ENCODE results near the gene GRIK3.
"Not testable (repeated sequence)": the region's sequence is repeated elsewhere in the genome, so short reads cannot be mapped to it uniquely, and the experiment has no call there.

The GRIK3 gene

DNA sequence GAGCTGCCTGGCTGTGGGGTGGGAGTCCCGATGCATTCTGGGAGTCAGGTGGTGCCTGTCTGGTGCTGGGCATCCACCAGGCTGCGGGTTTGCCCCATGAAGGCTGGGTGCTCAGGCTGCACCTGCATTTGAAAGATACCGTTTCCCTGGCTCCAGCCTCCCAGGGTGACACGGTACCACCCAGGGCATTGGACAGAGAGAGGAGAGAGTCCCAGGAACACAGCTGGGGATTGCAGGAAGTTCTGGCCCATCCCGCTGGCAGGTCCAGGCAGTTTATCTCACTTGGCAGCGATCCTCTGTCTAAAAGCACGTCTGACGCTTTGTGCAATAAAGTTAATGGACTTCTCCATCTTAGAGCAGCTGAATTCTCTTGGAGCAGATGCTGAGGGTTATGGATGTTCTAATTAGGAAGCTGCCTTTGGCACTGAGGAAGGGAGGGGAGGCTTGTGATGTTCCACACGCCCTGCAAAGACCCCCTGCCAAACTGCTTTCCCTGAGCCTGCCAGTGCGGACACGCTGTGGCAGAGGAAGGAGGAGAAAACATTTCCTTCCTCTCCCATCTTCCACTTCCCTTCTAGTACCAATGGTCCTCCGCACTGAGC is 246.9 kb downstream of the GRIK3 start:
- no peak for DNase-seq (ENCODE audit: low read depth in 2 of 2)

DNA sequence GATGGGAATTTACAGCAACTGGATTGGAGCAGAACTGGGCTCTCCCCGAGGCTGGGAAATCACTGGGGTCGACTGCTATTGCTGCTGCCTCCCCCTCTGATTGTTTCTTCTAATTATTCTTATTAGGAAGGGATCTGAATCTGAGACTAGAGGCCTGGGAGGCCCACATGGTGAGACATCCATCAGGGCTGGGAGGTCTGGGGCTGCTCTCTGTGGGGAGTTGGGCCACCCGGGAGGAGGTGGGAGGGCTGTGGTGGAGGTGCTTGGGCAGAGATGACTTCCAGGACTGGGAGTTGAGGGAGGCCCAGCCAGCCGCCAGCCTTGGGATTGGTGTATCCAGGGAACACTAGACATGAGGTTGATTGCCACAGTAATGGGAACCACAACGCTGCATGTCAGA is 247.9 kb downstream of the GRIK3 start:
- no peak for DNase-seq (ENCODE audit: low read depth in 2 of 2)

DNA sequence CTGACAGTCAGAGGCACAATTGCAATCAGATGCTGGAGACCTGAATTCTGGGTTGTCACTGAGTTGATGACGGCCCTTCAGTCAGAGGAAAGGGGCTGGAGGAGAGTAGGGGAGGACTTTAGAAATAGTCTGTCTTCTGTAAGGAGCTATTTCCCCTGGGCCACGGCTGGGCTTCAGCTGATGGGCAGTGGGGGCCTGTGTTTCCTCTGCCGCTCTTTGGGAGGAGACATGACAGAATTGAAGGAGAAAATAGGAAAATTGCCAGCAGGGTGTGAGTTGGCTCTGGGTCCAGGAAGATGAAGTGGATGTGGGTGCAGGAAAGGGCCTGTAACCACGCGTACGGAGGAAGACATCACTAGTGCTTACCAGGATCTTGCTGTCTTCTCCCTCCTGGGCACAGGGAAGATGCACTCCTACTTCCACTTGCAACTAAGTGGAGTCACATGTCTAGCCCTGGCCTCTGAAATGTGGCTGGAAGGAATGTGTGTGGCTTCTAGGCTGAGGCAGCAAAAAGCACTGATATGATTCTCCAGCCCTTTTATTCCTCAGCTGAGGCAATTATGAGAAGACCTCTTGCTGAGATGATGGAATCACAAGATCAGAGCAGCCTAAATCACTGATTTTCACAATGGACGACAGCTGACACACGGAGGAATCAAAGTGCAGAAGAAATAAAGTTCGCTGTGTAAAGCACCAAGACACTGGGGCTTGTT is 250.0 kb downstream of the GRIK3 start:
- no peak for DNase-seq (ENCODE audit: low read depth in 2 of 2)

DNA sequence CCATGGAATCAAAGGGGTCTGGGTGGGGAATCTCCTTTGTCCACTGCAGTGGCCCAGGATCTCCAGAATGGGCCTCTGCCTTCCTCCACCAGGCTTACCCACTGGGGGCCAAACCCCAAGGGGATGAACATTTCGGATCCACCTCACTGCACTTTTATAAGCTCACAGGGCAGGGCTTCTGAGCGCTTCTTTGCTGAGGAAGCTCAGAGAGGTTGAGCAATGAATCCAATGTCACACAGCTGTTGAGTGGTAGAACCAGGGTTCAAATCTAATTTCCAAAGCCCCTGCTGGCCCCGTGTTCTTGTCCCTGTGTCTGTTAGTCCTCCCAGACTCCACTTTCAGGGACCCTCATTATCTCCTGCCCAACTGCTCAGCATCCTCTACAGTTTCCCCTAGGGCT is 250.8 kb downstream of the GRIK3 start:
- no peak for DNase-seq (ENCODE audit: low read depth in 2 of 2)

DNA sequence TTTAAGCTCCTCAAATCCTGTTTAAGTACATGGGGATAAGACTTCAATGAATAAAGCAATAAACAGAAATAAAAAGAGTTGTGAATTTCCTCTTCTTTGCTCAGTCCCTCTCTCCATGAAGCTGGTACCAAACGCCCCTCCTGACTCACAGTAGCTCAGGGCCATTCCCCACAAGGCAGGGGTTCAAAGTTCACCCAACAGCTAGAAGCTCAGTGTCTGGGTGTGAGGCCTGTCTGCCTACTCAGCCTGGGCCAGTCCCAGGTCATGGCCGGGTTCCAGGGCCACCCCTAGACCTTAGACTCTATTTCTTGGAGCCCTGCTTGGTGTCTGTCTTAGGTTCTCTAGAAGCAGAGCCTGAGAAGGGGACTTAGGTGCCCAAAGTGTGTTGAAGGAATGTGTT is 251.5 kb downstream of the GRIK3 start:
- DNase-seq (ENCODE audit: low read depth in 2 of 2) = no peak

DNA sequence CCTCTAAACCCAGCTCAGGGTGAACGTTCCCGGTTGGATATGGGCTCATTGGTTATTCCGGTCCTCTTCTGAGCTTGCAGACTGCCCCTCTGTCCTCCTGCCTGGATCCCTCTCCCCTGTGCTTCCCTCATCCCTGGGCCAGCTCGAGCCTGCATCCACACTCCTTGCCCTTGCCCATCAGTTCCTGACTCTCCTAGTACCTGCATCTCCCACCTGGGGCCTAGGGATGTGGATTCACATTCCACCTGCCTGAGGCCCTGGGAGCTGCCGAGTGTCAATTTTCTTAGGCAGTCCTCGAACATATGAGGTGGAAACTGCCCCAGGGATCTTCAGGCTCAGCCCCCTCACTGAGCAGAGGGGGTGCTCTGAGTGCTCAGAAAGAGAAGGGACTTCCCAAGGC is 252.2 kb downstream of the GRIK3 start:
- no peak for DNase-seq (ENCODE audit: low read depth in 2 of 2)

DNA sequence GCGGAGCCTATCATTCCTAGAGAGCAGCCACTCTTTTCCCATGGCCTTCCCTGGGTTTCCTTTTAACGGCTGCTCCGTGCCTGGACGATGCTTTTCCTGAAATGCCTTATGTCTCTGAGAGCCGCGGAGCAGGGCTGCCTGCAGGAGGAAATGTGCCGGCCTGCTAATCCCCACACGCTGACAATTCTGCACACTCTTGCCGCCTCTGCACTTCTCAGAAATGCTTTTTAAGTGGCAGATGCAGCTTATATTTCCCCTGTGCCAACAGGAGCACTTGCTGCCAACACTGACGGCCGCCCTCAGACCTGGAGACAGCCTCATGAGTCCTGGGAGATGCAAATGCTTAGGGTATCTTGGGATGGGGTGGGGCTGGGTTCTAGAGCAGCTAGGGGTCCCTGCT is 253.2 kb downstream of the GRIK3 start:
- DNase-seq (ENCODE audit: low read depth in 2 of 2) = no peak

DNA sequence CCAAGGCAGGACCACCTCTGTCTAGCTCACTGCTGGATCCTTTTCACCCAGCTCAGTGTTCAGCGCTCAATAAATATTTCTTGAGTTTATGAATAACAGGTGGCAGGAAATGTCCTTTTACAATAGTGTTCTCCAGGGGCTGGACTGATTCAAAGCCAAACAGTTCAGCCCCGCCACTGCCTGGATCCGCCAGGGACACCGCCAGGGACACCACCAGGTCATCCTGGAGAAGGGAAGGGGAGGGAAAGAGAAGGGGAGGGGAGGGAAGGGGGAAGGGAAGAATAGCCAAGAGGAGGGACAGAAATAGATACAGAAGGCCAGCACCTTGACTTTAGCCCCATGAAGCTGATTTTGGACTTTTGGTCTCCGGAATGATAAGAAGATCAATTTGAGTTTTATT is 255.6 kb downstream of the GRIK3 start:
- no peak for DNase-seq (ENCODE audit: low read depth in 2 of 2)

DNA sequence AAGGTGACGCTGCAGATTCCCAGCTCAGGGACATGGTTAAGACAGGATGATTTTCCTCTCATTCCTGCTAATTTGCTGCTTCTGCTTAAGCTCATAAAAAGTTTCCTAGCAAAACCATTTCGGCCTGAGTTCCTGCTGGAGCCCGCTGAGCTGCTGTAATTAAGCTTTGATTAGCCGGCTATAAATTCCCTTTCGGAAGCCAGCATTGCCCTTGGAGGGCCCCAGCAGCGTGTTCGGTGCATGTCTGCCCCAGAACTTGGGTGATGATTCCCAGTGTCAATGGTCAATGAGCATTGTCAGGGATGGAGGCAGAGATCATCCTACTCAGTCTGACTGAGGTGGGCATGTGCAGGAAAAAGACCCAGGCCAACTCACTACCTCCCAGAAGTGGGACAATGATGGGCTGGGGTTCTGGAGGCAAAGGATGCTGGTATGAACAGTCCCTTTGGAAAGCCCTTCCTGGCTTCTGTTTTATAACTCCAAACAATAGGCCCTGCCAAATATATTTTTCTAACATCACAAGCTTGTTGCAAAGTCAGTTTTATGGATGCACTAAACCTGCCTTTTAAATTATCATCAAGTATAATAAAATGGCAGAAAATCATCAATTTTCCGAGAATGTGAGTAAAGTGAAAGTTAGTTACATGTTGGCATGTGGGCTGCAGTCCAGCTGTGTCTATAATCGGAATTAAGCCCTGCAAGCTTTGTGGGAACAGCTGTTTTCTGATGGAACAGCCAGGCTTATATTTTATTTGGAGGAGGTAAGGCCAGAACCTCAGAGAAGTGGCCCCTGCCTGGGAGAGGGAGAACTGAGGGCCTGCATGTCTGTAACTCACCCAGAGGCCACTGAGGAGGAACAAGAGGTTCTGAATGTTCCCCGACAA is 257.1 kb downstream of the GRIK3 start:
- DNase-seq (ENCODE audit: low read depth in 2 of 2) = no peak

DNA sequence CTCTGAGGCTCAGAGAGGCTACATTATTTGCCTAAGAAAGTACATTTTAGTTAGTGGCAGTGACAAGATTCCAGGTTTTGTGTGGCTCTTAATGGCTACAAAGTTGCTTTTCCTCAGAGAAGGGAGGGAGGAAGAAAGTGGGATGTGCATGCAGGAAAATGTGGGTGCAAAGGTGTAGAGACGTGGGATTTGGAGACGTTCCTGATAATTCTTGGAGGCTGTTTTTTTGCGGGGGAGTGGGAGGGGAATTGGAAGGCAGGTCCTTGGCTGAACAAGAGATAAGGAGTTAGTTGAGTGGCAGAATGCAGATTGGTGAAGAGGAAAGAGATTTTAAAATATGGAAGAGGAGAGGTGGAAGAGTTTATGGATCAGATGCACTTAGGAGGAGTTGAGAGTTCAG is 258.1 kb downstream of the GRIK3 start:
- no peak for DNase-seq (ENCODE audit: low read depth in 2 of 2)

DNA sequence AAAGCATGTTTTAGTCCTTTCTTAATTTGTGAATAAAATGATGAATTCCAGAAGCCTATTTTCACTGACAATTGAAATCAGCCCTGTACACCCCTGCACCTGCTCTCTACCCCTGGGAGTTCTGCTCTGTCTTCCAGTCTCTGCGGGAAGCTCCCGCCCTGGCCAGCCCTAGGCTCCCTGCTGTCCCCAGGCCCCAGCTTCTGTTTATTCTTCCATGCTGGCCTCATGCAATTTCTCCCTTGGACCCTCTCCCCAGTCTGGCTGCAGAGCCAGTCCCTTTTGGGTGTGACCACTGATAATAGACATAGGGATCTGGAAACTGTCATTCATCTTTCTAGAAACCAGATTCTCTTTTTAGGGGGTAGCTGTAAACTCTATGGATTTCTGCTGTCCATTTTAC is 258.6 kb downstream of the GRIK3 start:
- no peak for DNase-seq (ENCODE audit: low read depth in 2 of 2)

DNA sequence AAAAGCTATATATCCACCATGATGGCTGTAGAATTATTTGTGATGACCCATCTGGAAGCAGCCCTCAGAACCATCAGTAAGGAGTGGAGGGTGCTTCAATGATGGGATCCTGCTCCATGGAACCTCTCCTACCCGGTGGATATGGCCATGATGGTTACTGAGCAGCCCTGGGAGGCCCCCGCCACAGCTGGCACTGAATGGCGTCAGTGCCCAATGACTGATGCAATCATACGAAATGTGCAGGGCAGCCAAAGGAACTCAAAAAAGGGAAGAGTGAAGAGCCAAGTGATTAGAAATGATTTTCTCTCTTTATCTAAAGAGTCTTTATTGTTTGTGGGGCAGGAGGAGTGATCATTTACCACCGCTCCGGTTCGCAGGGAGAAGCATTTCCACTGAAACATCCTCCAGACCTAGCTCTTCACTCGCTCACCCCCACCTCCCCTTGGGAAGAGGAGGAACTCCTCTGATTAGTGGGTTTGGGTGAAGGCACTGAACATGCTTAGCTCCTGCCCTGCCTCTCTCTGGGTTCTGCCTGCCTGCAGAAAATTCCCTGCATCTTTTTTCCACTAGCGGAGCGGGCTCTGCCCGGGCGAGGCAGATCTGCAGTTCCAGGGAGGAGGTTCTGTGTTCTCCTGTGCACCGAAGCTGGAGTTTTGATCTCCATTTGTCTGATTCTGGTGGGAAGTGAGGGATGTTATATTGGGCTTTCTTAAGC is 260.3 kb downstream of the GRIK3 start:
- no peak for DNase-seq (ENCODE audit: low read depth in 2 of 2)

DNA sequence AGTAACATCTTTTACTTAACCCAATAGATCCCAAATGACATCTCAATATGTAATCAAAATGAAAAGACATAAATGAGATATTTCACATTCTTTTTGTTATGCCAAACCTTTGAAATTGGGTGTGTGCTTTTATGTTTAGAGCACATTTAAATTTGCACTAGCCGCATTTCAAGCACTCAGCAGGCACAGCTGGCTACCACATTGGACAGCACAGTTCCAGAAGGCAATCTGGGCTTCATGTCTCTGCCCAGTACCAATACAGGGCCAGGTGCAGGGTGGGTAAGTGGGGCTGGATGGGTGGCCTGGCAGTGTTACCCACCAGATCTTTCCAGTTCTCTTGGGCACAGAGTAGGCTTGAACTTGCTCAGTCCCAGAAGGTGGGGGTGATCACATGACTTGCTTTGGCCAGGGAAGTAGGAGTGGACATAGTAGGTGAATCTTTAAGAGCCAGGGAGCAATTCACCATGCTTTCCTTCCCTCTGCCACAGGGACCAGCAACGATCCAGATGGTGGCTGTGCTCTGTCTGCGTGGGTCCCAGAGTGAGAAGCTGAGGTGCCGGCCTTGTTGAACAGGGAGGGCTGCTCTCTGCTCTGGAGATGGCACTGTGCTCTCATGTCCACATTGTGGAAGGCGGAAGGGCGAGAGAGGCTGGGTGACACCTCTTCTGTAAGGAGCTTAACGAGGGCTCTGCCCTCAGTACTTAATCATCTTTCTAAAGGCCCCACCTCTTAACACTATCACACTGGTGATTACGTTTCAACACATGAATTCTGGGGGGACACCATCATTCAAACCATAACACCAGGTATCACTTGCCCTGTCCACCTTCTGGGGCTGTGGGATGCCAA is 261.4 kb downstream of the GRIK3 start:
- no peak for DNase-seq (ENCODE audit: low read depth in 2 of 2)

DNA sequence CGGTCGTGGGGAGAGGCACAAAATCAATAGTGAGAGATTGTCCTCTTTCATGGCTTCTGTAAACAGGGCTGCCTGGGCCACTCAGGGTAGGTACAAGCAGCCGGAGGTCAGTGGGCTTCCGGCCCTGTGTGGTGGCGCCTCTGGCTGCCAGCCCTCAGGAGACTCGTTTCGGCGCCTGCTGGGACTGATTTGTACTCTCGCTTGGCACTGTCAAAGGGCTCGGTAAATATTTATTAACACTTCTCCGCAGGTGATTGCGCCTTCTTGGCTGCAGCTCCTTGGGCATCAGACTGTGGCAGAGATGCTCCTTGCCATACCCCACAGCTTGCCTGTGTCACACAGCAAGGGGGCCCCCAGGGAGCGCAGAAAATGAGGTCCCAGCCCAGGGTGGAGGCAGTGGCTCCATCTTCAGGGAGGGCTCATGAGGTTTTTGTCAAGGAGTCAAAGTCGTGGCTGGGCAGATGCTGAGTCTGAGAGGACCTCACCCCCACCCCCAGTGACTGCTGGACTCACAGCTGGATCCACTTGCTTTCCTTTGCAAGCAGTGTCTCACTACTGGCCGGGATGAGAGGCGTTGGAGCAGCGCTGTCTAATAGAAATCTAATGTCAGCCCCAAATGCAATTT is 262.5 kb downstream of the GRIK3 start:
- no peak for DNase-seq (ENCODE audit: low read depth in 2 of 2)

DNA sequence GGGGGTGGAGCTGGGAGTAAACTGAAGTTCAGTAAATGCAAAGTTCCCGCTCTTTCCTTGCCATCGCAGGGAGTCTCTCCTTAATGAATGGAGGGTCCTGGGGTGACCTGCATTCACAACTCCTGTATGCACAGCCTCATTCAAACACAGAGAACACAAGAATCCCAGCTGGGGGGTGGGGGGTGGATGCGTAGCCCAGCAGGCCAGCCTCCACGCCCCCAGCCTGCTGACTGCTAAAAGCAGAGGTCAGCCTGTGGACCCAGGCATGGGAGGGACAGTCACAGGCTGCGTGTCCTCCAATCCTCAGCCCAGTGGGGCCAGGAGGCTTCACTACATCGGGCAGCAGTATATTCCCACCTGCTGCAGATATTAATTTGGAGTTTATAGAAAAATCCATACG is 263.1 kb downstream of the GRIK3 start:
- no peak for DNase-seq (ENCODE audit: low read depth in 2 of 2)

DNA sequence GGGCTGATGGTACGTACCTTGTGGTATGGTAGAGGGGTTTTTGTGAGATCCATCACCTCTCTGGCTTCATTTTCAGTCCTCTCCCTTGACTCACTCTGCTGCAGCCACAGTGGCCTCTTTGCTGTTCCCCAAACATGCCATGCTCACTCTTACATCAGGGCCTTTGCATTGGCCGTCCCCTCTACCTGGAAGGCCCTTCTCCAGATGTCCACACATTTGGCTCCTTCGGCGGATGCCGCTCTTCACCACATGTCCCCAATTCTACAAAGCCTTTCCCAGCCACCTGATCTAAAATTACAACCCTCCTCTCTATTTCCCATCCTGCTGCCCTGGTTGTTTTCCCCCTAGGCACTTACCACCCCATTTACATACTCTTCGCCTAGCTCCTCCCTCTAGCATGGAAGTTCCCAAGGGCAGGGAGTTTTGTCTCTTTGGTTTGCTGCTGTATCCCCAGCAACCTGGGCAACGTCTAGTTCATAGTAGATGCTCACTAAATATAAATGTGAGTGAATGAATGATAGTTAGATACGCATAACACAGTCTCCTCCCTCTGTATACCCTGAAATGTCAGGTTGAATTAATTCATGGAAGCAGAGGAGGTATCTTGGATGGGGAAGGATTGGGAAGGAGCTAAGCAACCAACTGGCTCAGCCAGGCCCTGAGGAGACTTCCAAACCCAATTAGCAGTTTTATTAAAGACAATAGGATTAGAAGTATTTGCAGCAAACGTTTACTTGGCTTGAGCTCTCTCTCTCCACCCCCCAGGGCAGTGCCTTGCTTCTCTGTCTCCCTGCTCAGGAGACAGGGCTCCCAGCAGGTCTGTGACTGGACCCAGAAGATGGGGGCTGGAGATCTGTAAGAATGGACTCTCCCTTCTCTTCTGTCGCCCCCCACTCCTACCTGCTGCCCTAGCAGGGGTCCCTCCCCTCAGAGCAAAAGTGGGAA is 264.2 kb downstream of the GRIK3 start:
- no peak for DNase-seq (ENCODE audit: low read depth in 2 of 2)

DNA sequence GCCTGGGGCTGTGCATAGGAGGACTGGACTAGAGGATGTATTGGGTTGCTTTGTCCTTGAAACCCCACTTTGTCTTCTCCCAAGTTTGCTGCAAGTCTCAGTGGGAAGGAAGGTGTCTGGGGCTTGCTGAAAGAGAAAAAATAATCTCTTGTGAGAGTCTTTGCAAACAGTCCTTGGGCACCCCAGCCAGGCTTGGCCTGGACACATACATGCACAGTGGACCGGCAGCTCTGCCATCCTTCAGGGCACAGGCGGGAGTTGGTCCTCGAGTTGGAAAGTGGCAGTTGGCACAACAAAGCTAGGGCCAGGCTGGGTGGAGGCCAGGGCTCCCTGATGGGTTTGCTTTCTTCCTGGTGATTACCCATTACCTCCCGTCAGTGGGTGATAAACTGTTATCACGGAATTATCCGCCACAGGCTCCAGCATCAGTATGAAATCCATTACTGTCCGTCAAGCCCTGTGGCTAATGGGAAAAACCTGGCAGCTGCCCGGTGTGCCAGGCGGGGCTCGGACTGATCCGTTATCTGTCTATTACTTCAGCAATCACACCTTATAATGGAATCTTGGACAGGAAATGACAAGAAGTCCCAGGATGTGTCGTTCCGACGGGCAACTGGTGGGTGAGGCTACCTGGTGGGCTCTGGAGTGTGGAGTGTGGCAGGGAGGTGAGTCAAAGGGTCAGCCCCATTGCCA is 265.7 kb downstream of the GRIK3 start:
- no peak for DNase-seq (ENCODE audit: low read depth in 2 of 2)

DNA sequence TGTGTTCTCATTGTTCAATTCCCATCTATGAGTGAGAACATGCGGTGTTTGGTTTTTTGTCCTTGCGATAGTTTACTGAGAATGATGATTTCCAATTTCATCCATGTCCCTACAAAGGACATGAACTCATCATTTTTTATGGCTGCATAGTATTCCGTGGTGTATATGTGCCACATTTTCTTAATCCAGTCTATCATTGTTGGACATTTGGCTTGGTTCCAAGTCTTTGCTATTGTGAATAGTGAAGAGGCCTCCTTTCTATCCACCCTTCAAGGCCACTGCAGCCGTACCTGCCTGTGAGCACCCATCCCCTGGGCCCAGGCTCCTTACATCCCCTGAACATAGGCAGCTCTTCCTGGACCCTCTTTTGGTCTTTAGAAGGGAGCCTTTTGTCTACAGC is 266.9 kb downstream of the GRIK3 start:
- DNase-seq (ENCODE audit: low read depth in 2 of 2) = not testable (repeated sequence)

DNA sequence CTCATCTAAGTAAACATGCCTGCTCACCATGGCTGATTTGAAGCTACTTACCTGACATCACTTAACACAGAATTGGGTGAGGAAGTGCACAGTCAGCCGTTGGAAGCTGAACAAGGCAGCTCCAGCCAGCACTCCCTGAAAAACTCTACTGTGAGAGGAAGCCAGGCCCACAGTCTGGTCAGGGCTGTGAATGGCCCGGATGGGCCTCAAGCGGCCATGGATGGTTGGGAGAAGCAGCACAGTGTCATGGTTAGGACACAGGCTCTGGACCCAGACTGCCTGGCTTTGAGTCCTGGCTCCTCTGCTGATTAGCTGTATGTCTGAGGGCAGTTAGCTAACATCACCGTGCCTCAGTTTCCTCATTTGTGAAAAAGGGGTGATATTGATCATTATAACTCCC is 267.8 kb downstream of the GRIK3 start:
- DNase-seq (ENCODE audit: low read depth in 2 of 2) = no peak
